CD14-positive monocyte (primary cell): Measurements from ENCODE around the gene SOS1. TPM values are rescaled to one million over a fixed set of nuclear protein-coding genes. Genes with fewer than 3 reads are reported as not detected.

Experiments
- DNase-seq, 3 donors: peaks; one replicate each; pipeline ENCODE4 v3.0.0-alpha.2; 2011 to 2022
- H2AFZ ChIP-seq: 2 replicates; pipeline ENCODE4 v1.6.0; 2012; ENCODE audit warnings: mild to moderate bottlenecking, low read depth, low read length, inconsistent platforms; ENCODE audit not compliant: insufficient read depth, poor library complexity, severe bottlenecking
- H3K27ac ChIP-seq, 2 donors: 1 replicate in 1 of 2; 2 replicates in 1 of 2; pipeline ENCODE4 v1.5.1; 2012 to 2013; ENCODE audit warnings: low read length in 2 of 2, control low read depth in 1 of 2, inconsistent platforms in 1 of 2, low read depth in 1 of 2, mild to moderate bottlenecking in 1 of 2
- H3K27me3 ChIP-seq, 2 donors: one replicate each; pipeline versions ENCODE4 v1.6.0 to v1.6.1; 2011 to 2013; ENCODE audit warnings: low read length in 2 of 2; ENCODE audit not compliant: control insufficient read depth in 2 of 2, insufficient read depth in 2 of 2
- H3K36me3 ChIP-seq, 2 donors: replicated peaks in 1 of 2; 1 replicate in 1 of 2; 2 replicates in 1 of 2; pipeline versions ENCODE4 v1.5.1 to v1.6.1; 2012 to 2013; ENCODE audit warnings: low read length in 2 of 2, control low read depth in 1 of 2, inconsistent platforms in 1 of 2, mild to moderate bottlenecking in 1 of 2; ENCODE audit not compliant: insufficient read depth in 2 of 2, control insufficient read depth in 1 of 2
- H3K4me1 ChIP-seq, 2 donors: 1 replicate in 1 of 2; 2 replicates in 1 of 2; pipeline versions ENCODE4 v1.5.1 to v1.6.1; 2012 to 2013; ENCODE audit warnings: low read length in 2 of 2, control low read depth in 1 of 2, inconsistent platforms in 1 of 2, mild to moderate bottlenecking in 1 of 2, moderate library complexity in 1 of 2; ENCODE audit not compliant: insufficient read depth in 2 of 2, control insufficient read depth in 1 of 2
- H3K4me2 ChIP-seq: replicated peaks from 2 replicates; pipeline ENCODE3; 2012; ENCODE audit warnings: low read length, moderate library complexity, mild to moderate bottlenecking; ENCODE audit not compliant: poor library complexity, severe bottlenecking; ENCODE audit errors: extremely low read depth
- H3K4me3 ChIP-seq, 3 experiments: fragments of 200-600 bp in 1 of 3; sonication (generic) in 1 of 3; replicated peaks in 1 of 3; 1 replicate in 2 of 3; 2 replicates in 1 of 3; pipeline ENCODE4 v1.5.1; 2011 to 2013; ENCODE audit warnings: low read length in 3 of 3, mild to moderate bottlenecking in 3 of 3, control low read depth in 2 of 3, low read depth in 2 of 3, inconsistent platforms in 1 of 3, moderate library complexity in 1 of 3
- H3K79me2 ChIP-seq: 2 replicates; pipeline ENCODE4 v1.6.0; 2012; ENCODE audit warnings: mild to moderate bottlenecking, control low read depth, inconsistent platforms, low read length, moderate library complexity; ENCODE audit not compliant: insufficient read depth
- H3K9ac ChIP-seq: 2 replicates; pipeline ENCODE4 v1.6.0; 2017; ENCODE audit warnings: low read length, mild to moderate bottlenecking; ENCODE audit not compliant: insufficient read depth, poor library complexity, severe bottlenecking
- H3K9me3 ChIP-seq, 2 donors: replicated peaks in 1 of 2; 1 replicate in 1 of 2; 2 replicates in 1 of 2; pipeline versions ENCODE4 v1.5.1 to v1.6.1; 2012 to 2013; ENCODE audit warnings: low read length in 2 of 2, control low read depth in 1 of 2; ENCODE audit not compliant: control insufficient read depth in 1 of 2, insufficient read depth in 1 of 2
- H4K20me1 ChIP-seq: 2 replicates; pipeline ENCODE4 v1.6.0; 2012; ENCODE audit warnings: mild to moderate bottlenecking, low read length, control low read depth, moderate library complexity; ENCODE audit not compliant: insufficient read depth
- H3K27ac Mint-ChIP-seq, 7 donors: one replicate each; pipeline ENCODE4 v1.8.0; 2020; ENCODE audit warnings: mild to moderate bottlenecking in 7 of 7, mixed read lengths in 7 of 7, moderate library complexity in 6 of 7, inconsistent platforms in 2 of 7
- H3K27me3 Mint-ChIP-seq, 3 donors: one replicate each; pipeline ENCODE4 v1.8.0; 2021 to 2022; ENCODE audit warnings: low read depth in 3 of 3, mild to moderate bottlenecking in 3 of 3, mixed read lengths in 3 of 3, moderate library complexity in 3 of 3, inconsistent platforms in 1 of 3
- H3K36me3 Mint-ChIP-seq, 2 donors: one replicate each; pipeline ENCODE4 v1.8.0; 2020; ENCODE audit warnings: mixed read lengths in 2 of 2, inconsistent platforms in 1 of 2, mild to moderate bottlenecking in 1 of 2
- H3K4me1 Mint-ChIP-seq: one replicate; pipeline ENCODE4 v1.8.0; 2020; ENCODE audit warnings: mild to moderate bottlenecking, mixed read lengths
- H3K4me3 Mint-ChIP-seq, 2 donors: one replicate each; pipeline ENCODE4 v1.8.0; 2020; ENCODE audit warnings: mild to moderate bottlenecking in 2 of 2, mixed read lengths in 2 of 2, moderate library complexity in 1 of 2
- H3K9me3 Mint-ChIP-seq, 7 donors: one replicate each; pipeline ENCODE4 v1.8.0; 2020 to 2022; ENCODE audit warnings: mixed read lengths in 7 of 7, mild to moderate bottlenecking in 6 of 7, moderate library complexity in 6 of 7, inconsistent platforms in 2 of 7
- WGBS: methylation state at CpG from one replicate; pipeline ENCODE4 v1.1.5; 2013; ENCODE audit warnings: missing lambda C conversion rate; ENCODE audit not compliant: insufficient coverage; 5-methylcytosine and 5-hydroxymethylcytosine counted together
- intact Hi-C, 2 donors: fragments of 100-400 bp; cut with micrococcal nuclease; formaldehyde crosslinking; loops; one replicate each; pipeline versions ENCODE4 v1.15.0 to v1.15.1; 2023
- polyA plus RNA-seq, 3 donors: library from polyadenylated mRNA; depleted of rRNA in 1 of 3; unstranded in 2 of 3; stranded (reverse) in 1 of 3; fragments of 300-500 nt in 2 of 3; fragments of >200 nt in 1 of 3; fragmentation: Illumina TruSeq in 2 of 3; gene quantifications; 1 replicate in 2 of 3; 2 replicates in 1 of 3; pipeline ENCODE4 v1.2.3, GENCODE V29; 2012 to 2021
- TF ChIP-seq, protein P1 (sequence below): fragments of 200-600 bp; IDR thresholded peaks from one replicate; pipeline ENCODE4 v1.8.0; 2022; ENCODE audit warnings: antibody characterized with exemption, mild to moderate bottlenecking

Gene SOS1
- polyA plus RNA-seq, 3 donors = 5.3 to 15.6 (median 7.7) TPM

DNA sequence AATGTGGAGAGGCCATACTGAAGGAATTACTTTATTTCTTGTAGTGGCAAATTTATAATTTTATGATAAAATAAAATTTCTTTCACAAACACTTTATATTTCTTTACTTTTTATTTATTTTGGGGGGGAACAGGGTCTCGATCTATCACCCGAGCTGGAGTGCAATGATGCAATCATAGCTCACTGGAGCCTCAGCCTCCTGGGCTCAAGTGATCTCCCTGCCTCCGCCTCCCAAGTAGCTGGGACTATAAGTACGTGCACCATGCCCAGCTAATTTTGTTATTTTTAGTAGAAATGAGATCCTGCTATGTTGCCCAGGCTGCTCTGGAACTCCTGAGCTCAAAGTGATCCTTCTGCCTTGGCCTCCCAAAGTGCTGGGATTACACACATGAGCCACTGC lies 59.6 kb downstream of the SOS1 start:
- peaks cover 9% of the 10 kb centered on the region for H3K79me2 ChIP-seq
- Mint-ChIP-seq H3K4me1 (no peaks in the 10 kb centered on the region), H3K9me3 (no peaks in the 10 kb centered on the region), H3K36me3 (peaks cover 18 to 23% of the 10 kb centered on the region in 2 donors), H3K4me3 (no peak overlapping the region), H3K27ac (peak overlapping the region in 2 of 7 donors; percentile 35 to 50), H3K27me3 (no peaks in the 10 kb centered on the region)
- H3K27ac ChIP-seq = no peak overlapping the region
- intact Hi-C loops = loop anchor here (2.0 to 10.0 kb wide), 3 partner anchors 54 to 170 kb away; no protein-coding TSS in a partner anchor
- DNase-seq = no peak
- H3K9me3 ChIP-seq = no peaks in the 10 kb centered on the region
- peaks cover 45% of the 10 kb centered on the region for H4K20me1 ChIP-seq
- H3K4me3 ChIP-seq = no peak overlapping the region
- H3K4me2 ChIP-seq = no peak overlapping the region
- no peaks in the 10 kb centered on the region for H3K4me1 ChIP-seq
- no peaks in the 10 kb centered on the region for H3K27me3 ChIP-seq
- 100% methylated on average over 1 of the region's 4 CpGs for WGBS
- no peak overlapping the region for H2AFZ ChIP-seq
- TF ChIP-seq, protein P1, sequence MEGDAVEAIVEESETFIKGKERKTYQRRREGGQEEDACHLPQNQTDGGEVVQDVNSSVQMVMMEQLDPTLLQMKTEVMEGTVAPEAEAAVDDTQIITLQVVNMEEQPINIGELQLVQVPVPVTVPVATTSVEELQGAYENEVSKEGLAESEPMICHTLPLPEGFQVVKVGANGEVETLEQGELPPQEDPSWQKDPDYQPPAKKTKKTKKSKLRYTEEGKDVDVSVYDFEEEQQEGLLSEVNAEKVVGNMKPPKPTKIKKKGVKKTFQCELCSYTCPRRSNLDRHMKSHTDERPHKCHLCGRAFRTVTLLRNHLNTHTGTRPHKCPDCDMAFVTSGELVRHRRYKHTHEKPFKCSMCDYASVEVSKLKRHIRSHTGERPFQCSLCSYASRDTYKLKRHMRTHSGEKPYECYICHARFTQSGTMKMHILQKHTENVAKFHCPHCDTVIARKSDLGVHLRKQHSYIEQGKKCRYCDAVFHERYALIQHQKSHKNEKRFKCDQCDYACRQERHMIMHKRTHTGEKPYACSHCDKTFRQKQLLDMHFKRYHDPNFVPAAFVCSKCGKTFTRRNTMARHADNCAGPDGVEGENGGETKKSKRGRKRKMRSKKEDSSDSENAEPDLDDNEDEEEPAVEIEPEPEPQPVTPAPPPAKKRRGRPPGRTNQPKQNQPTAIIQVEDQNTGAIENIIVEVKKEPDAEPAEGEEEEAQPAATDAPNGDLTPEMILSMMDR = no peak
- H3K9ac ChIP-seq = no peak overlapping the region
- H3K36me3 ChIP-seq = peaks cover 11 to 33% of the 10 kb centered on the region in 2 donors

- no CpG with 5 or more reads among the region's 2 CpGs for WGBS
Measured at GRCh38 chr2:39059366-39059952, 61.4 kb downstream of the SOS1 start.

More at GRCh38 chr2:39059366-39059952, 61.4 kb downstream of the SOS1 start:
- Mint-ChIP-seq H3K9me3 (no peaks in the 10 kb centered on the region), H3K36me3 (peaks cover 20 to 26% of the 10 kb centered on the region in 2 donors), H3K27ac (peak overlapping the region in 1 of 7 donors; percentile 51), H3K4me3 (no peak overlapping the region), H3K4me1 (no peaks in the 10 kb centered on the region), H3K27me3 (no peaks in the 10 kb centered on the region)
- intact Hi-C loops = no loop called here
- Histone ChIP-seq H3K9me3 (no peaks in the 10 kb centered on the region), H3K36me3 (peaks cover 18 to 36% of the 10 kb centered on the region in 2 donors), H3K27ac (no peak overlapping the region), H3K4me1 (no peaks in the 10 kb centered on the region), H3K9ac (no peak overlapping the region), H2AFZ (no peak overlapping the region), H3K4me2 (no peak overlapping the region), H3K27me3 (no peaks in the 10 kb centered on the region), H3K4me3 (no peak overlapping the region), H3K79me2 (peaks cover 9% of the 10 kb centered on the region), H4K20me1 (peaks cover 36% of the 10 kb centered on the region)
- TF ChIP-seq, protein P1 = peak; percentile 78
- peak; percentile 16 to 58 (median 37) for DNase-seq
